Duodenal mucosa (tissue), 2 donors: ENCODE results near the gene IDUA.

Experiments used
- H3K27ac ChIP-seq: one replicate; pipeline ENCODE4 v1.7.0; 2013; ENCODE audit warnings: low read depth, low read length
- H3K27me3 ChIP-seq, 2 donors: one replicate each; pipeline ENCODE4 v1.7.0; 2013; ENCODE audit warnings: low read length in 2 of 2, control low read depth in 1 of 2; ENCODE audit not compliant: insufficient read depth in 2 of 2, control insufficient read depth in 1 of 2
- H3K36me3 ChIP-seq, 2 donors: one replicate each; pipeline ENCODE4 v1.7.0; 2013; ENCODE audit warnings: low read length in 2 of 2, control low read depth in 1 of 2; ENCODE audit not compliant: insufficient read depth in 2 of 2, control insufficient read depth in 1 of 2
- H3K4me1 ChIP-seq, 2 donors: one replicate each; pipeline ENCODE4 v1.7.0; 2013; ENCODE audit warnings: low read length in 2 of 2, control low read depth in 1 of 2; ENCODE audit not compliant: insufficient read depth in 2 of 2, control insufficient read depth in 1 of 2
- H3K4me3 ChIP-seq, 2 donors: one replicate each; pipeline ENCODE4 v1.7.0; 2013; ENCODE audit warnings: low read length in 2 of 2, low read depth in 1 of 2
- H3K9ac ChIP-seq, 2 donors: one replicate each; pipeline ENCODE4 v1.7.0; 2013; ENCODE audit warnings: low read length in 2 of 2, low read depth in 1 of 2
- H3K9me3 ChIP-seq, 2 donors: one replicate each; pipeline ENCODE4 v1.7.0; 2013; ENCODE audit warnings: low read length in 2 of 2, control low read depth in 1 of 2; ENCODE audit not compliant: control insufficient read depth in 1 of 2

The IDUA gene

DNA sequence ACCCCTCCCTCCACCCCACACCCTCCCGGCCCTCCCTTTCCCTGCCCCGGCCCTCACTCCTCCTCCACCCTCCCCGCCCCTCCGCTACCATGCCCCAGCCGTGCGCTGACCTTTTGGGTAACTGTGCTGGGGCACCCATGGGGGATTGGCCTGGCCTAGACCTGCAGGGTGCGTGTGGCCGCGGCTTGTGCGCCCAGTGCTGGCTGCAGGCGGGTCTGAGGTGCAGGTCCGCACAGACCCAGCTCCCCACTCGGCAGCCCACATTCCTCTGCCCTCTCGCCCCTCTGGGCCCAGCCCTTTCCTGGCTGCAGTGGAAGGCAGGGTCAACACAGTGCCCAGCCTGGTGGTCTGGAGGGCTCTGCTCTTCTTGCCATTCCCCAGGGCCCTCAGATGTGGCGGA, 49.3 kb downstream of the IDUA start:
- no peaks in the 10 kb centered on the region for H3K9me3 ChIP-seq
- no peaks in the 10 kb centered on the region for H3K36me3 ChIP-seq
- H3K4me1 ChIP-seq = peaks cover 0 to 3% of the 10 kb centered on the region in 2 donors
- H3K27ac ChIP-seq = no peak overlapping the region
- H3K4me3 ChIP-seq = no peak overlapping the region
- no peak overlapping the region for H3K9ac ChIP-seq
- H3K27me3 ChIP-seq = peaks cover 0 to 13% of the 10 kb centered on the region in 2 donors

- Histone ChIP-seq H3K9ac (no peak overlapping the region), H3K9me3 (no peaks in the 10 kb centered on the region), H3K27me3 (peaks cover 5 to 23% of the 10 kb centered on the region in 2 donors), H3K4me1 (peaks cover 0 to 12% of the 10 kb centered on the region in 2 donors), H3K4me3 (no peak overlapping the region), H3K36me3 (no peaks in the 10 kb centered on the region), H3K27ac (no peak overlapping the region)
Observed at GRCh38 chr4:1036976-1037810, 50.3 kb downstream of the IDUA start.

DNA sequence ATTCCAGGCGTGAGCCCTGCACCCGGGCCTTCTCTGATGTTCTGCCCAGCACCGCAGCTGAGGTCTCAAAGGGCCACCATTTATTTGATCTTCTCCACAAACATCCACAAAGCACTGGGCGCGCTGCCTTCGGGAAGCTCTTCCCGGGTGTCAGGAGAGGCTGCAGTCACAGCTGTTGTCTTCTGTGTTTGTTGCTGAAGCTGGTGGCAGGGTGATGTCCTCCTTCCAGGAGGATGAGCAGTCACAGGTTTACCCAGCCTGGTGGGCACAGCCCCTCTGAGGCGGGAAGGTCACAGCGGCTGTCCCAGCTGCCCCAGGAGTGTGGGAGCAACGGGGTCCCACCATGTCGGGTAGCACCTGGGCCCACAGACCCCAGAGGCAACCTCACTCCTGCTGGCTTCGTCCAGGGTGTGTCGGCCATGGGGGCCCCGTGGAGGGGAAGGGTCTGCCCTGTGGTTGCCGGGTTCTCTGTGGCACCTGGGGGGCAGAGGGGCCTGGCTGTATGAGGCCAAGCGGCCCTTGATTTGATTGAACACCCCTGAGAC, 52.2 kb downstream of the IDUA start:
- Histone ChIP-seq H3K4me3 (no peak overlapping the region), H3K9ac (no peak overlapping the region), H3K9me3 (no peaks in the 10 kb centered on the region), H3K4me1 (peaks cover 6 to 19% of the 10 kb centered on the region in 2 donors), H3K27ac (no peak overlapping the region), H3K36me3 (no peaks in the 10 kb centered on the region), H3K27me3 (peaks cover 15 to 23% of the 10 kb centered on the region in 2 donors)

DNA sequence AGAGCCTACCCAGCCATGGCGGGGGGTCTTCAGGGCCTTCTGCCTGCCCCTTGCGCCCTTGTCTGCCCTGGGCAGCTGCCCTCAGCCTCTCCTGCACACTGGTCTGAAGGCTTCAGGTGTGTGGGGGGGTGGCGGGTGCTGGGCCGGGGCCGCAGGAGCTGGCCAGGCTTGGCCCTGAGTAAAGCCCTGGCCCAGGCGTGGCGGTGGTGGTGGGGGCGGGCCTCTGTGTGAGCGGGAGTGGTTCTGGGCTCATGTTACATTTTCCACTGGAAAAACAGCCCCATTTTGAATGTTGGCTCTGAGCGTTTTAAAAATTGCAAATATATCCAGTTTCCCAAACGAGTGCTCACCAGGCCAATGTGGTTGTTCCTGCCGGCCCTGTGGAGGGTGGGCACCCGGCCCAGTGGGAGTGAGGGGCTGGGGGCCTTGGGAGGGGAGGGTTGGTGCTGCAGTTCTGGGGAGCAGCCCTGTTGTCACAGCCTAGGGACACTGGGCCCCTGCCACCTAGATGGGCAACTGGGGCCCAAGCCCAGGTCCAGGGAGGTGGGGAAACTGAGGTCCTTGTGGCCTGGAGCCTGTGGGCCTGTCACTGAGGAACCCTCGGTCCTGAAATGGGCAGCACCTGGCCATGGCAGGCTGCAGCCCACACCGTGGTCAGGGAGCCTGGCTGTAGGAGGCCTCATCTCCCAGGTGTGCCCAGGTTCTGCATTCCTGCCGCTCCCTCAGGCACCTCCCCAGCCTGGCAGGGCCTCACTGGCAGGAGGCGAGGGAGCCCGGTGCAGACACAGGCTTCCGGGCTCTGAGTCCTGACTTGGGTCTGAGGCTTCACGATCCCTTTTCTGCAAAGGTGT, 52.9 kb downstream of the IDUA start:
- H3K9me3 ChIP-seq = no peaks in the 10 kb centered on the region
- peaks cover 6 to 16% of the 10 kb centered on the region in 2 donors for H3K4me1 ChIP-seq
- peaks cover 22 to 25% of the 10 kb centered on the region in 2 donors for H3K27me3 ChIP-seq
- no peak overlapping the region for H3K9ac ChIP-seq
- H3K4me3 ChIP-seq = no peak overlapping the region
- no peak overlapping the region for H3K27ac ChIP-seq
- no peaks in the 10 kb centered on the region for H3K36me3 ChIP-seq

GRCh38 chr4:1040344-1041146, 53.7 kb downstream of the IDUA start:
- Histone ChIP-seq H3K4me3 (no peak overlapping the region), H3K4me1 (peaks cover 6 to 16% of the 10 kb centered on the region in 2 donors), H3K27me3 (peaks cover 30 to 32% of the 10 kb centered on the region in 2 donors), H3K27ac (no peak overlapping the region), H3K36me3 (no peaks in the 10 kb centered on the region), H3K9me3 (no peaks in the 10 kb centered on the region), H3K9ac (no peak overlapping the region)

GRCh38 chr4:1041147-1041935, 54.5 kb downstream of the IDUA start:
- H3K27ac ChIP-seq = no peak overlapping the region
- peaks cover 30 to 32% of the 10 kb centered on the region in 2 donors for H3K27me3 ChIP-seq
- no peak overlapping the region for H3K9ac ChIP-seq
- H3K36me3 ChIP-seq = no peaks in the 10 kb centered on the region
- H3K9me3 ChIP-seq = no peaks in the 10 kb centered on the region
- peaks cover 6 to 16% of the 10 kb centered on the region in 2 donors for H3K4me1 ChIP-seq
- H3K4me3 ChIP-seq = no peak overlapping the region

GRCh38 chr4:1041936-1042330, 55.1 kb downstream of the IDUA start:
- Histone ChIP-seq H3K9me3 (no peaks in the 10 kb centered on the region), H3K9ac (no peak overlapping the region), H3K36me3 (no peaks in the 10 kb centered on the region), H3K27ac (no peak overlapping the region), H3K4me3 (no peak overlapping the region), H3K27me3 (peaks cover 30 to 32% of the 10 kb centered on the region in 2 donors), H3K4me1 (peaks cover 8 to 17% of the 10 kb centered on the region in 2 donors)

DNA sequence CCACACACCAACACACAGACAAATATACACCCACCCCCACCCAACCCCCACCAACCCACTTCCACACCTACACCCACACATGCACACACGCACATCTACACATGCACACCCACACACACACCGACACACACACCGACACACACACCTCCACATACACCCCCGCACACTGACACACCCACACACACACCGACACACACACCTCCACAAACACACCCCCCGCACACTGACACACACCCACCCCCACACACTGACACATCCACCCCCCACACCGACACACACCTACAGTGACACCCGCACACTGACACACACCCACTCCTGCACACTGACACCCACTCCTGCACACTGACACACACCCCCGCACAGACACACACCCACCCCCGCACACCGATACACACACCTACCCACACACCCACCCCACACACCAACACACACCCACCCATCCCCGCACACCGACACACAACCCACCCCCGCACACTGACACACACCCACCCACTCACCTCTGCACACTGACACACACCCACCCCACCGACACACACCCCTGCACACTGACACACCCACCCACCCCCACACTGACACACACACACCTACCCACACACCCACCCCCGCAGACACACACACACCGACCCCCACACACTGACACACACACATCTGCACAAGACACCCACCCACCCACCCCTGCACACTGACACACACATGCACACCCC, 55.7 kb downstream of the IDUA start:
- Histone ChIP-seq H3K4me3 (no peak overlapping the region), H3K9me3 (no peaks in the 10 kb centered on the region), H3K27ac (no peak overlapping the region), H3K9ac (no peak overlapping the region), H3K36me3 (no peaks in the 10 kb centered on the region), H3K4me1 (peaks cover 13 to 23% of the 10 kb centered on the region in 2 donors), H3K27me3 (peaks cover 30 to 32% of the 10 kb centered on the region in 2 donors)

GRCh38 chr4:1043162-1043561, 56.3 kb downstream of the IDUA start:
- Histone ChIP-seq H3K27ac (no peak overlapping the region), H3K36me3 (no peaks in the 10 kb centered on the region), H3K9me3 (no peaks in the 10 kb centered on the region), H3K27me3 (peaks cover 30 to 33% of the 10 kb centered on the region in 2 donors), H3K9ac (no peak overlapping the region), H3K4me1 (peaks cover 14 to 27% of the 10 kb centered on the region in 2 donors), H3K4me3 (no peak overlapping the region)
